HepG2 (cell line): ENCODE measurements around the gene ABCB9. TPM values are rescaled to one million over a fixed set of nuclear protein-coding genes. Genes with fewer than 3 reads are reported as not detected.
A peak's percentile ranks its signal among the peaks of the same experiment; 100 is the strongest.

ENCODE experiments used
- ATAC-seq: fragments of 200-7000 bp; cut with Tn5 transposase; 3 replicates; pipeline ENCODE4 v1.9.1; 2020; ENCODE audit warnings: mild to moderate bottlenecking, moderate library complexity
- BruUV-seq: library from RNA; stranded (reverse); fragments of 400-500 nt; replicated peaks from 2 replicates; lab custom pipeline; 2021; lab: Mats Ljungman, UMichigan
- CTCF ChIA-PET: fragments of 300-600 bp; formaldehyde crosslinking; extraction: SDS; loops from one replicate; lab custom pipeline; 2021; ENCODE audit warnings: low total read pairs, inconsistent platforms, low intra/inter-chr PET ratio; lab: Yijun Ruan, JAX
- POLR2A ChIA-PET: fragments of 350-600 bp; sonication (Branson Sonifier 250); formaldehyde crosslinking; loops from one replicate; lab custom pipeline; 2020; ENCODE audit warnings: antibody characterized with exemption, inconsistent platforms; lab: Yijun Ruan, JAX
- DNase-seq: peaks from one replicate; pipeline ENCODE4 v3.0.0-alpha.2; 2015; ENCODE audit warnings: low spot score
- FAIRE-seq: peaks from 3 replicates; lab custom pipeline; 2011; peaks lifted over from hg19 to GRCh38; lab: Jason Lieb, UNC
- H2AFZ ChIP-seq: one replicate; pipeline ENCODE4 v1.6.1; 2011; ENCODE audit warnings: low read length, inconsistent platforms
- H3K27ac ChIP-seq: fragments of 300-600 bp; 3 replicates; pipeline ENCODE4 v1.8.0; 2011; ENCODE audit warnings: mixed run types, mild to moderate bottlenecking, mixed read lengths, low read length, inconsistent platforms; ENCODE audit not compliant: insufficient read depth; ENCODE audit errors: extremely low read length
- H3K27me3 ChIP-seq, 2 experiments: fragments of 200-600 bp in 1 of 2; 2 replicates in 1 of 2; 3 replicates in 1 of 2; pipeline versions ENCODE4 v1.6.0 to v1.8.0; 2011; ENCODE audit warnings: low read length in 2 of 2, mild to moderate bottlenecking in 2 of 2, moderate library complexity in 2 of 2, inconsistent platforms in 1 of 2; ENCODE audit not compliant: insufficient read depth in 2 of 2, control insufficient read depth in 1 of 2
- H3K36me3 ChIP-seq, 2 experiments: fragments of 200-600 bp in 1 of 2; replicated peaks in 1 of 2; 2 replicates in 1 of 2; 3 replicates in 1 of 2; pipeline versions ENCODE4 v1.5.1 to v1.8.0; 2011; ENCODE audit warnings: low read length in 2 of 2, inconsistent platforms in 1 of 2; ENCODE audit not compliant: insufficient read depth in 2 of 2, control insufficient read depth in 1 of 2
- H3K4me1 ChIP-seq: 2 replicates; pipeline ENCODE4 v1.5.1; 2012; ENCODE audit warnings: low read length, inconsistent platforms; ENCODE audit not compliant: insufficient read depth
- H3K4me2 ChIP-seq: 2 replicates; pipeline ENCODE4 v1.6.0; 2011; ENCODE audit warnings: low read depth, low read length, inconsistent platforms
- H3K4me3 ChIP-seq, 3 experiments: fragments of 200-600 bp in 1 of 3; sonication (generic), shearing (Covaris generic) in 1 of 3; replicated peaks in 1 of 3; 2 replicates each; pipeline ENCODE4 v1.5.1; 2011 to 2016; ENCODE audit warnings: low read length in 3 of 3, inconsistent platforms in 2 of 3, low read depth in 2 of 3, mild to moderate bottlenecking in 2 of 3, control low read depth in 1 of 3, mixed read lengths in 1 of 3; ENCODE audit not compliant: insufficient read depth in 1 of 3
- H3K79me2 ChIP-seq: one replicate; pipeline ENCODE4 v1.6.1; 2011; ENCODE audit warnings: low read length, inconsistent platforms; ENCODE audit not compliant: insufficient read depth
- H3K9ac ChIP-seq: 2 replicates; pipeline ENCODE4 v1.6.0; 2011; ENCODE audit warnings: mild to moderate bottlenecking, low read depth, low read length, inconsistent platforms; ENCODE audit not compliant: insufficient read depth
- H3K9me3 ChIP-seq: 2 replicates; pipeline ENCODE4 v1.5.1; 2012; ENCODE audit warnings: mild to moderate bottlenecking, low read length
- H4K20me1 ChIP-seq: 2 replicates; pipeline ENCODE4 v1.6.0; 2011; ENCODE audit warnings: inconsistent platforms, mild to moderate bottlenecking, low read length, moderate library complexity; ENCODE audit not compliant: insufficient read depth
- ADNP ChIP-seq: sonication (generic); formaldehyde crosslinking; IDR thresholded peaks from 2 replicates; pipeline ENCODE4 v1.4.0; 2020; ENCODE audit warnings: missing genetic modification reagents
- HNF4G ChIP-seq, 2 experiments: sonication (generic) in 1 of 2; formaldehyde crosslinking in 1 of 2; IDR thresholded peaks; 2 replicates each; pipeline versions ENCODE4 v1.4.0 to v1.6.1; 2011 to 2020; ENCODE audit warnings: borderline replicate concordance in 2 of 2, low read depth in 2 of 2, mild to moderate bottlenecking in 2 of 2, low read length in 1 of 2, missing genetic modification reagents in 1 of 2, moderate library complexity in 1 of 2
- KDM1A ChIP-seq: IDR thresholded peaks from 2 replicates; pipeline ENCODE4 v1.6.1; 2016; ENCODE audit warnings: missing compliant biosample characterization
- LCORL ChIP-seq, 2 experiments: fragments of 450-650 bp in 1 of 2; sonication (generic) in 1 of 2; formaldehyde crosslinking in 1 of 2; IDR thresholded peaks; 2 replicates each; pipeline versions ENCODE4 v1.5.0 to v1.6.1; 2017 to 2020; ENCODE audit warnings: antibody characterized with exemption in 1 of 2, missing genetic modification reagents in 1 of 2
- MIER3 ChIP-seq: IDR thresholded peaks from 2 replicates; pipeline ENCODE4 v1.6.1; 2016; ENCODE audit warnings: missing compliant biosample characterization, borderline replicate concordance
- RFX1 ChIP-seq: fragments of 450-650 bp; IDR thresholded peaks from 2 replicates; pipeline ENCODE4 v1.6.1; 2017
- SMARCE1 ChIP-seq: fragments of 450-650 bp; IDR thresholded peaks from 2 replicates; pipeline ENCODE4 v1.6.1; 2017; ENCODE audit warnings: borderline replicate concordance
- ZMYM3 ChIP-seq: sonication (generic); formaldehyde crosslinking; IDR thresholded peaks from 2 replicates; pipeline ENCODE4 v1.5.1; 2020; ENCODE audit warnings: mild to moderate bottlenecking, missing genetic modification reagents
- ZNF280D ChIP-seq: sonication (generic); formaldehyde crosslinking; IDR thresholded peaks from 2 replicates; pipeline ENCODE4 v1.5.1; 2020; ENCODE audit warnings: mild to moderate bottlenecking, missing genetic modification reagents
- ZNF746 ChIP-seq: sonication (generic); formaldehyde crosslinking; IDR thresholded peaks from 2 replicates; pipeline ENCODE4 v1.8.0; 2022; ENCODE audit warnings: mild to moderate bottlenecking, missing genetic modification reagents
- WGBS: methylation state at CpG from one replicate; pipeline ENCODE4 v1.1.6; 2017; ENCODE audit warnings: low lambda C conversion rate; 5-methylcytosine and 5-hydroxymethylcytosine counted together
- in situ Hi-C: cut with HindIII; loops from 2 replicates; pipeline ENCODE4 v1.10.0; 2017; ENCODE audit warnings: low pct_unique_long_range_greater_than_20kb; ENCODE audit not compliant: extremely low pct_ligation_motif_present
- intact Hi-C: fragments of 100-400 bp; cut with micrococcal nuclease; formaldehyde crosslinking; loops from one replicate; pipeline ENCODE4 v1.10.0; 2022; ENCODE audit not compliant: unreplicated experiment
- polyA plus RNA-seq, 8 experiments: library from polyadenylated mRNA; depleted of rRNA in 3 of 8; stranded (reverse) in 7 of 8; unstranded in 1 of 8; fragments of >200 nt; fragmentation: Illumina TruSeq in 4 of 8; extraction: Trizol in 4 of 8; gene quantifications; 2 replicates each; pipeline versions ENCODE4 v1.2.1 to v1.2.3, GENCODE V29; 2011 to 2016; ENCODE audit warnings: low read depth in 4 of 8, missing spikeins in 1 of 8, mixed read lengths in 1 of 8; ENCODE audit not compliant: insufficient read depth in 1 of 8
- total RNA-seq, 5 experiments: library from RNA; depleted of rRNA; stranded (reverse); fragments of >200 nt; fragmentation: Illumina TruSeq; extraction: Trizol; gene quantifications; 2 replicates each; pipeline ENCODE4 v1.2.3, GENCODE V29; 2016; ENCODE audit warnings: low read depth in 1 of 5

The ABCB9 gene
- total and polyA plus RNA-seq, 2 of the 13 experiments (the other 11 are each of a cell fraction or from before 2014, with no cell fraction given), result 5.1 to 6.0 TPM

- H3K36me3 ChIP-seq, result no peaks in the 10 kb centered on the region
- DNase-seq (no peak), FAIRE-seq (no peak), ATAC-seq (no peak)
- peaks cover 38% of the 10 kb centered on the region for H3K79me2 ChIP-seq
- no peaks in the 10 kb centered on the region for H3K9me3 ChIP-seq
- peaks cover 3% of the 10 kb centered on the region; the same call in 1 of the 2 replicates for H4K20me1 ChIP-seq
- ChIA-PET CTCF (no interaction called here), POLR2A (interaction anchor here (2.7 to 4.1 kb wide), 3 partner anchors 8 to 336 kb away, joined by 11 to 19 read pairs (median 13); partner anchors contain the start of genes MPHOSPH9 and MTRFR)
- intact Hi-C loops (no loop called here), in situ Hi-C loops (no loop called here)
- TF ChIP-seq ADNP (peak; percentile 60; the same call in 1 of the 2 replicates), ZNF280D (0 out of 2 replicates have a peak, but pooled peaks have one; percentile 52), MIER3 (CRISPR knock-in tag) (no peak), ZNF746 (no peak), KDM1A (CRISPR knock-in tag) (peak; percentile 81), ZMYM3 (CRISPR knock-in tag) (peak; percentile 91), RFX1 (no peak), SMARCE1 (no peak), LCORL (IDR thresholded peaks at IDR 0.05) (no peak), LCORL (CRISPR knock-in tag; IDR thresholded peaks at IDR 0.05) (0 out of 2 replicates have a peak, but pooled peaks have one; percentile 32), HNF4G (IDR thresholded peaks at IDR 0.05; ENCODE audit: borderline replicate concordance, low read depth, low read length) (no peak), HNF4G (CRISPR knock-in tag; IDR thresholded peaks at IDR 0.05; ENCODE audit: borderline replicate concordance, low read depth) (no peak)
- no peak overlapping the region for H2AFZ ChIP-seq
- H3K9ac ChIP-seq, result peak overlapping the region; percentile 42
- H3K4me1 ChIP-seq, result peaks cover 65% of the 10 kb centered on the region
- H3K27ac ChIP-seq, result peak overlapping the region; percentile 69
- no TSS peak for BruUV-seq
- H3K4me2 ChIP-seq, result peak overlapping the region; percentile 62
- 83% methylated on average over 5 of the region's 7 CpGs for WGBS
- H3K4me3 ChIP-seq, result peak overlapping the region in 1 of 3 experiments; percentile 53; a peak in 3 of 6 replicates
- no peaks in the 10 kb centered on the region; a peak in 1 of 5 replicates for H3K27me3 ChIP-seq
Observed at GRCh38 chr12:122896662-122897061, 69.6 kb downstream of the ABCB9 start.
